HCT116 (cell line): ENCODE results near the gene THEMIS. TPM values are rescaled to one million over a fixed set of nuclear protein-coding genes. Genes with fewer than 3 reads are reported as not detected.

Source experiments
- ATAC-seq: fragments of 200-7000 bp; cut with Tn5 transposase; 2 replicates; pipeline ENCODE4 v1.9.1; 2020; ENCODE audit warnings: mild to moderate bottlenecking, moderate library complexity
- BruUV-seq: library from RNA; stranded (reverse); fragments of 400-500 nt; replicated peaks from 2 replicates; lab custom pipeline; 2021; lab: Mats Ljungman, UMichigan
- CTCF ChIA-PET: fragments of 300-600 bp; sonication (Branson Sonifier 250); formaldehyde crosslinking; loops from one replicate; lab custom pipeline; 2021; ENCODE audit warnings: antibody characterized with exemption; lab: Charles Lee
- POLR2A ChIA-PET: fragments of 300-600, 350-600 bp; sonication (Branson Sonifier 250); formaldehyde crosslinking; loops from one replicate; lab custom pipeline; 2021; ENCODE audit warnings: antibody characterized with exemption; lab: Charles Lee
- RAD21 ChIA-PET, 2 experiments: fragments of 300-600 bp; sonication (Branson Sonifier 250); formaldehyde crosslinking; loops; one replicate each; lab custom pipeline; 2023; ENCODE audit warnings: low total read pairs in 2 of 2; ENCODE audit not compliant: uncharacterized antibody in 2 of 2, unreplicated experiment in 2 of 2, low non-redundant PET in 1 of 2; lab: Charles Lee
- DNase-seq: peaks from one replicate; pipeline ENCODE4 v3.0.0-alpha.2; 2010; ENCODE audit warnings: low read depth, low spot score
- H2AFZ ChIP-seq: fragments of 200-600 bp; shearing (Covaris generic), sonication (generic); 2 replicates; pipeline ENCODE4 v1.6.1; 2017; ENCODE audit warnings: low read depth, mixed run types, mixed read lengths, antibody characterized with exemption, low read length; ENCODE audit not compliant: poor library complexity, severe bottlenecking
- H3K27ac ChIP-seq: 2 replicates; pipeline ENCODE4 v1.5.1; 2012; ENCODE audit warnings: low read depth, low read length
- H3K27me3 ChIP-seq: fragments of 200-600 bp; sonication (generic); 2 replicates; pipeline ENCODE4 v1.6.1; 2016; ENCODE audit warnings: mixed run types, low read length, mixed read lengths; ENCODE audit not compliant: insufficient read depth
- H3K36me3 ChIP-seq, 2 experiments: fragments of 200-500 bp in 1 of 2; fragments of 200-600 bp in 1 of 2; sonication (Bioruptor generic) in 1 of 2; sonication (generic) in 1 of 2; 2 replicates each; pipeline versions ENCODE4 v1.5.1 to v1.6.1; 2014 to 2016; ENCODE audit warnings: low read length in 2 of 2, inconsistent platforms in 1 of 2, mixed read lengths in 1 of 2, mixed run types in 1 of 2; ENCODE audit not compliant: insufficient read depth in 2 of 2, control insufficient read depth in 1 of 2
- H3K4me1 ChIP-seq, 2 experiments: fragments of 200-600 bp in 1 of 2; sonication (generic) in 1 of 2; 2 replicates each; pipeline versions ENCODE4 v1.5.1 to v1.6.1; 2012 to 2017; ENCODE audit warnings: low read length in 2 of 2, inconsistent platforms in 1 of 2, mild to moderate bottlenecking in 1 of 2, mixed read lengths in 1 of 2, mixed run types in 1 of 2, moderate library complexity in 1 of 2; ENCODE audit not compliant: insufficient read depth in 2 of 2, control insufficient read depth in 1 of 2
- H3K4me2 ChIP-seq: fragments of 200-600 bp; sonication (generic); 2 replicates; pipeline ENCODE4 v1.6.1; 2017; ENCODE audit warnings: mixed run types, low read length, mixed read lengths
- H3K4me3 ChIP-seq, 2 experiments: fragments of 200-600 bp in 1 of 2; sonication (generic) in 1 of 2; replicated peaks in 1 of 2; 2 replicates each; pipeline ENCODE4 v1.5.1; 2011 to 2016; ENCODE audit warnings: low read length in 2 of 2, control low read depth in 1 of 2, low read depth in 1 of 2, mild to moderate bottlenecking in 1 of 2, mixed read lengths in 1 of 2, mixed run types in 1 of 2
- H3K79me2 ChIP-seq: fragments of 200-600 bp; sonication (generic); 2 replicates; pipeline ENCODE4 v1.6.1; 2017; ENCODE audit warnings: mild to moderate bottlenecking, mixed run types, low read length, moderate library complexity, mixed read lengths; ENCODE audit not compliant: insufficient read depth
- H3K9ac ChIP-seq: fragments of 200-600 bp; sonication (generic); 2 replicates; pipeline ENCODE4 v1.6.1; 2016; ENCODE audit warnings: low read length, mixed read lengths
- H3K9me2 ChIP-seq: fragments of 200-600 bp; sonication (generic), shearing (Covaris generic); 2 replicates; pipeline ENCODE4 v1.6.1; 2017; ENCODE audit warnings: mixed run types, mild to moderate bottlenecking, moderate library complexity; ENCODE audit not compliant: insufficient read depth
- H3K9me3 ChIP-seq, 2 experiments: fragments of 200-500 bp in 1 of 2; fragments of 200-600 bp in 1 of 2; sonication (Bioruptor generic) in 1 of 2; sonication (generic) in 1 of 2; 2 replicates each; pipeline ENCODE4 v1.6.1; 2014 to 2017; ENCODE audit warnings: low read length in 2 of 2, mixed read lengths in 2 of 2, inconsistent platforms in 1 of 2, low read depth in 1 of 2, mild to moderate bottlenecking in 1 of 2, mixed run types in 1 of 2, moderate library complexity in 1 of 2; ENCODE audit not compliant: control insufficient read depth in 1 of 2, insufficient read depth in 1 of 2
- H4K20me1 ChIP-seq: fragments of 200-600 bp; sonication (generic), shearing (Covaris generic); 2 replicates; pipeline ENCODE4 v1.6.1; 2017; ENCODE audit warnings: mixed run types, mild to moderate bottlenecking, moderate library complexity; ENCODE audit not compliant: insufficient read depth
- CBX3 ChIP-seq: IDR thresholded peaks from 2 replicates; pipeline ENCODE4 v1.6.1; 2012; ENCODE audit warnings: low read depth
- CEBPB ChIP-seq: IDR thresholded peaks from 2 replicates; pipeline ENCODE4 v1.6.1; 2012; ENCODE audit warnings: low read depth
- EZH2 ChIP-seq: fragments of 200-600 bp; sonication (generic); IDR thresholded peaks from 2 replicates; pipeline ENCODE4 v1.6.1; 2017; ENCODE audit warnings: antibody characterized with exemption, mixed run types
- EZH2phosphoT487 ChIP-seq: fragments of 200-600 bp; IDR thresholded peaks from 2 replicates; pipeline ENCODE4 v1.6.1; 2018; ENCODE audit warnings: antibody characterized with exemption, borderline replicate concordance
- FOSL1 ChIP-seq: IDR thresholded peaks from 2 replicates; pipeline ENCODE4 v1.6.1; 2012; ENCODE audit warnings: low read depth
- POLR2AphosphoS5 ChIP-seq: IDR thresholded peaks from 2 replicates; pipeline ENCODE4 v1.6.1; 2011; ENCODE audit warnings: mild to moderate bottlenecking, low read depth, low read length, moderate library complexity
- SP1 ChIP-seq: IDR thresholded peaks from 2 replicates; pipeline ENCODE4 v1.6.1; 2012; ENCODE audit warnings: low read depth
- SRF ChIP-seq: IDR thresholded peaks from 2 replicates; pipeline ENCODE4 v1.6.1; 2012; ENCODE audit warnings: low read depth
- YY1 ChIP-seq: IDR thresholded peaks from 2 replicates; pipeline ENCODE4 v1.6.1; 2011; ENCODE audit warnings: low read length, low read depth, moderate library complexity, mild to moderate bottlenecking; ENCODE audit not compliant: insufficient replicate concordance; ENCODE audit errors: extremely low read depth
- ZFX ChIP-seq: fragments of 450-650 bp; IDR thresholded peaks from 2 replicates; pipeline ENCODE4 v1.6.1; 2017
- intact Hi-C: fragments of 100-400 bp; cut with micrococcal nuclease; formaldehyde crosslinking; loops from 2 replicates; pipeline ENCODE4 v1.10.0; 2022
- total RNA-seq: library from RNA; stranded (reverse); gene quantifications from one replicate; pipeline ENCODE4 v1.2.1, GENCODE V29; 2021; ENCODE audit not compliant: unreplicated experiment
- TF ChIP-seq, protein P1 (sequence below): IDR thresholded peaks from 2 replicates; pipeline ENCODE4 v1.6.1; 2012
- TF ChIP-seq, protein P2 (sequence below), 3 experiments: fragments of 200-600 bp in 1 of 3; sonication (generic) in 1 of 3; IDR thresholded peaks in 2 of 3; conservative IDR thresholded peaks in 1 of 3; 2 replicates each; pipeline ENCODE4 v1.5.1; 2012 to 2017; ENCODE audit warnings: low read depth in 2 of 3, low read length in 2 of 3, antibody characterized with exemption in 1 of 3, borderline replicate concordance in 1 of 3, control low read depth in 1 of 3, mild to moderate bottlenecking in 1 of 3, mixed read lengths in 1 of 3, mixed run types in 1 of 3, moderate library complexity in 1 of 3; ENCODE audit not compliant: insufficient read depth in 1 of 3
- TF ChIP-seq, protein P3 (sequence below): IDR thresholded peaks from 2 replicates; pipeline ENCODE4 v1.6.1; 2012

THEMIS gene
- total RNA-seq, 1 experiment from 2014 or later, result 0.20 TPM

DNA sequence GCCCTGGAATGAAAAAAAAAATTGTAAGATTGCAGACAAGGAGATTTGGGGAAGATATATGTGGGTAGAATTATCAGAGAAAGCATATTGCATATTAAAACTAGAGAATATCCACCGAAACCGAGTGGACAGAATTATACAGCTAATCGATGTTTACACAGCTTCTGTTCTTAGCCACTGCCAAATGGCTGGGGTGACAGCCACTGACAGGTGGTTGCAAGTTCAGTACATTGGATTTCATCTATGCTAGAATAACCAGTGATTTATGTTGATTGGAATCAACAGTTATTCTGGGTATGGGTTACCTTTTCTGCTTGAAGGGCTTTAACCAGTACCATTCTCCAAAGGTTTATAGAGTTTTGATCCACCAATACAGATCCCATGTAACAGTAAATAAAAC, 48.4 kb upstream of the THEMIS start:
- no peaks in the 10 kb centered on the region for H3K27me3 ChIP-seq
- TF ChIP-seq, protein P1, sequence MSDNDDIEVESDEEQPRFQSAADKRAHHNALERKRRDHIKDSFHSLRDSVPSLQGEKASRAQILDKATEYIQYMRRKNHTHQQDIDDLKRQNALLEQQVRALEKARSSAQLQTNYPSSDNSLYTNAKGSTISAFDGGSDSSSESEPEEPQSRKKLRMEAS, result no peak
- TF ChIP-seq, protein P2, sequence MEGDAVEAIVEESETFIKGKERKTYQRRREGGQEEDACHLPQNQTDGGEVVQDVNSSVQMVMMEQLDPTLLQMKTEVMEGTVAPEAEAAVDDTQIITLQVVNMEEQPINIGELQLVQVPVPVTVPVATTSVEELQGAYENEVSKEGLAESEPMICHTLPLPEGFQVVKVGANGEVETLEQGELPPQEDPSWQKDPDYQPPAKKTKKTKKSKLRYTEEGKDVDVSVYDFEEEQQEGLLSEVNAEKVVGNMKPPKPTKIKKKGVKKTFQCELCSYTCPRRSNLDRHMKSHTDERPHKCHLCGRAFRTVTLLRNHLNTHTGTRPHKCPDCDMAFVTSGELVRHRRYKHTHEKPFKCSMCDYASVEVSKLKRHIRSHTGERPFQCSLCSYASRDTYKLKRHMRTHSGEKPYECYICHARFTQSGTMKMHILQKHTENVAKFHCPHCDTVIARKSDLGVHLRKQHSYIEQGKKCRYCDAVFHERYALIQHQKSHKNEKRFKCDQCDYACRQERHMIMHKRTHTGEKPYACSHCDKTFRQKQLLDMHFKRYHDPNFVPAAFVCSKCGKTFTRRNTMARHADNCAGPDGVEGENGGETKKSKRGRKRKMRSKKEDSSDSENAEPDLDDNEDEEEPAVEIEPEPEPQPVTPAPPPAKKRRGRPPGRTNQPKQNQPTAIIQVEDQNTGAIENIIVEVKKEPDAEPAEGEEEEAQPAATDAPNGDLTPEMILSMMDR (IDR thresholded peaks at IDR 0.05 in 2 of 3, conservative IDR thresholded peaks at IDR 0.05 in 1 of 3; ENCODE audit: borderline replicate concordance in 1 of 3, insufficient read depth in 1 of 3, low read depth in 2 of 3, low read length in 2 of 3), result no peak
- no peak for TF ChIP-seq EZH2phosphoT487
- TF ChIP-seq YY1, result no peak
- TF ChIP-seq, all 23 proteins: peak for 0
- POLR2A ChIA-PET, result no interaction called here
- ATAC-seq (no peak), DNase-seq (no peak)
- CTCF ChIA-PET, result no interaction called here
- H3K9me3 ChIP-seq, result no peaks in the 10 kb centered on the region
- no peak overlapping the region for H2AFZ ChIP-seq
- no peaks in the 10 kb centered on the region for H3K4me1 ChIP-seq
- H3K27ac ChIP-seq, result no peak overlapping the region
- BruUV-seq, result no TSS peak
- RAD21 ChIA-PET, result no interaction called here
- H4K20me1 ChIP-seq, result no peaks in the 10 kb centered on the region
- no peaks in the 10 kb centered on the region for H3K79me2 ChIP-seq
- H3K4me3 ChIP-seq, result no peak overlapping the region
- 0 out of 2 replicates have a peak, but pooled peaks cover 3% of the 10 kb centered on the region for H3K9me2 ChIP-seq
- H3K36me3 ChIP-seq, result no peaks in the 10 kb centered on the region
- H3K4me2 ChIP-seq, result no peak overlapping the region
- H3K9ac ChIP-seq, result no peak overlapping the region
- intact Hi-C loops, result no loop called here

- POLR2A ChIA-PET, result no interaction called here
- H3K9me3 ChIP-seq, result no peaks in the 10 kb centered on the region
- ATAC-seq (no peak), DNase-seq (no peak)
- no peaks in the 10 kb centered on the region for H3K36me3 ChIP-seq
- H3K27ac ChIP-seq, result no peak overlapping the region
- no peak for TF ChIP-seq EZH2
- TF ChIP-seq FOSL1, result no peak
- TF ChIP-seq ZFX, result no peak
- TF ChIP-seq, protein P2 (IDR thresholded peaks at IDR 0.05 in 2 of 3, conservative IDR thresholded peaks at IDR 0.05 in 1 of 3; ENCODE audit: borderline replicate concordance in 1 of 3, insufficient read depth in 1 of 3, low read depth in 2 of 3, low read length in 2 of 3), result no peak
- no peak for TF ChIP-seq CBX3
- TF ChIP-seq, protein P3, sequence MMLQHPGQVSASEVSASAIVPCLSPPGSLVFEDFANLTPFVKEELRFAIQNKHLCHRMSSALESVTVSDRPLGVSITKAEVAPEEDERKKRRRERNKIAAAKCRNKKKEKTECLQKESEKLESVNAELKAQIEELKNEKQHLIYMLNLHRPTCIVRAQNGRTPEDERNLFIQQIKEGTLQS, result no peak
- no peak for TF ChIP-seq POLR2AphosphoS5
- no peak for TF ChIP-seq SRF
- TF ChIP-seq SP1, result no peak
- no peak for TF ChIP-seq CEBPB
- H3K4me1 ChIP-seq, result no peaks in the 10 kb centered on the region
- no peak overlapping the region for H3K4me2 ChIP-seq
- RAD21 ChIA-PET, result no interaction called here
- intact Hi-C loops, result no loop called here
- BruUV-seq, result no TSS peak
- no peak overlapping the region for H3K4me3 ChIP-seq
- CTCF ChIA-PET, result no interaction called here
- H3K27me3 ChIP-seq, result no peaks in the 10 kb centered on the region
- no peaks in the 10 kb centered on the region for H3K79me2 ChIP-seq
- H4K20me1 ChIP-seq, result no peaks in the 10 kb centered on the region
- no peak overlapping the region for H3K9ac ChIP-seq
- 0 out of 2 replicates have a peak, but pooled peaks cover 3% of the 10 kb centered on the region for H3K9me2 ChIP-seq
- no peak overlapping the region for H2AFZ ChIP-seq
Observed at GRCh38 chr6:127946388-127946787, 45.5 kb upstream of the THEMIS start.
